Gastroesophageal sphincter (tissue), 3 donors: ENCODE data around the gene TCN1.

Experiments used
- CTCF ChIP-seq, 4 experiments: fragments of 200-600 bp in 2 of 4; fragments of 450-650 bp in 2 of 4; sonication (generic) in 1 of 4; IDR thresholded peaks; one replicate each; pipeline ENCODE4 v1.5.1; 2017 to 2019; ENCODE audit warnings: antibody characterized with exemption in 4 of 4, mild to moderate bottlenecking in 2 of 4, moderate library complexity in 2 of 4
- EP300 ChIP-seq: sonication (generic); formaldehyde crosslinking; IDR thresholded peaks from one replicate; pipeline ENCODE4 v1.6.1; 2017; ENCODE audit warnings: antibody characterized with exemption, mild to moderate bottlenecking
- POLR2A ChIP-seq, 2 donors: fragments of 450-650 bp; IDR thresholded peaks; one replicate each; pipeline ENCODE4 v1.6.1; 2017; ENCODE audit warnings: antibody characterized with exemption in 2 of 2, mild to moderate bottlenecking in 2 of 2, moderate library complexity in 1 of 2
- POLR2AphosphoS5 ChIP-seq: sonication (generic); formaldehyde crosslinking; IDR thresholded peaks from one replicate; pipeline ENCODE4 v1.6.1; 2017; ENCODE audit warnings: antibody characterized with exemption

GRCh38 chr11:59829358-59829757 is 36.9 kb downstream of the TCN1 start:
- TF ChIP-seq POLR2A (IDR thresholded peaks at IDR 0.05) = no peak
- TF ChIP-seq POLR2AphosphoS5 = no peak
- no peak for TF ChIP-seq CTCF (IDR thresholded peaks at IDR 0.05)
- no peak for TF ChIP-seq EP300
